H1 (cell line): ENCODE measurements around the gene HES5. TPM values are rescaled to one million over a fixed set of nuclear protein-coding genes. Genes with fewer than 3 reads are reported as not detected.

Source experiments
- CTCF ChIA-PET: fragments of 300-600 bp; sonication (Branson Sonifier 250); formaldehyde crosslinking; loops from one replicate; lab custom pipeline; 2021; ENCODE audit not compliant: partially characterized antibody; lab: Charles Lee
- POLR2A ChIA-PET: fragments of 300-600 bp; sonication (Branson Sonifier 250); formaldehyde crosslinking; loops from one replicate; lab custom pipeline; 2021; ENCODE audit warnings: inconsistent platforms; ENCODE audit not compliant: partially characterized antibody; lab: Charles Lee
- DNase-seq, 2 experiments: peaks; one replicate each; pipeline versions ENCODE4 v3.0.0 to v3.0.0-alpha.2; 2010 to 2022; ENCODE audit warnings: low spot score in 2 of 2, low read depth in 1 of 2, mixed read lengths in 1 of 2
- FAIRE-seq: peaks from 2 replicates; lab custom pipeline; 2011; peaks lifted over from hg19 to GRCh38; lab: Jason Lieb, UNC
- H2AFZ ChIP-seq: 2 replicates; pipeline ENCODE4 v1.8.1; 2012; ENCODE audit warnings: low read length, inconsistent platforms
- H2AK5ac ChIP-seq: 2 replicates; pipeline ENCODE4 v1.6.1; 2013; ENCODE audit warnings: low read depth, low read length
- H2BK120ac ChIP-seq: replicated peaks from 2 replicates; pipeline ENCODE3; 2013; ENCODE audit warnings: low read depth, low read length, inconsistent platforms
- H2BK12ac ChIP-seq: 2 replicates; pipeline ENCODE4 v1.6.1; 2013; ENCODE audit warnings: low read depth, low read length
- H2BK15ac ChIP-seq: 2 replicates; pipeline ENCODE4 v1.6.1; 2013; ENCODE audit warnings: low read length
- H2BK20ac ChIP-seq: 2 replicates; pipeline ENCODE4 v1.6.1; 2013; ENCODE audit warnings: low read length
- H2BK5ac ChIP-seq: 2 replicates; pipeline ENCODE4 v1.6.1; 2013; ENCODE audit warnings: low read depth, low read length
- H3K14ac ChIP-seq: 2 replicates; pipeline ENCODE4 v1.6.1; 2013; ENCODE audit warnings: inconsistent platforms; ENCODE audit not compliant: insufficient read length
- H3K18ac ChIP-seq: 2 replicates; pipeline ENCODE4 v1.6.1; 2013; ENCODE audit warnings: low read length; ENCODE audit errors: extremely low read depth
- H3K23ac ChIP-seq: 2 replicates; pipeline ENCODE4 v1.6.1; 2013; ENCODE audit warnings: inconsistent platforms; ENCODE audit not compliant: insufficient read length
- H3K23me2 ChIP-seq: 2 replicates; pipeline ENCODE4 v1.6.1; 2013; ENCODE audit warnings: low read depth, low read length
- H3K27ac ChIP-seq: 2 replicates; pipeline ENCODE4 v1.6.1; 2011; ENCODE audit warnings: low read depth, low read length, inconsistent platforms
- H3K27me3 ChIP-seq, 4 experiments: replicated peaks in 1 of 4; 1 replicate in 1 of 4; 2 replicates in 3 of 4; pipeline versions ENCODE4 v1.6.1 to v1.8.1; 2011 to 2013; ENCODE audit warnings: low read length in 3 of 4, mild to moderate bottlenecking in 3 of 4, inconsistent platforms in 2 of 4, mixed read lengths in 2 of 4, moderate library complexity in 1 of 4; ENCODE audit not compliant: control insufficient read depth in 3 of 4, insufficient read depth in 3 of 4; ENCODE audit errors: extremely low read depth in 1 of 4
- H3K36me3 ChIP-seq, 4 experiments: 2 replicates each; pipeline versions ENCODE4 v1.6.1 to v1.8.1; 2011 to 2013; ENCODE audit warnings: mild to moderate bottlenecking in 4 of 4, low read length in 3 of 4, moderate library complexity in 2 of 4, control low read depth in 1 of 4, inconsistent platforms in 1 of 4; ENCODE audit not compliant: insufficient read depth in 4 of 4, control insufficient read depth in 2 of 4
- H3K4ac ChIP-seq: replicated peaks from 2 replicates; pipeline ENCODE3; 2013; ENCODE audit warnings: low read length, low read depth, mixed read lengths, inconsistent platforms; ENCODE audit not compliant: insufficient read length
- H3K4me1 ChIP-seq, 4 experiments: replicated peaks in 1 of 4; 1 replicate in 1 of 4; 2 replicates in 3 of 4; pipeline versions ENCODE4 v1.6.1 to v1.8.1; 2011 to 2013; ENCODE audit warnings: low read length in 3 of 4, inconsistent platforms in 2 of 4, mixed read lengths in 1 of 4; ENCODE audit not compliant: insufficient read depth in 4 of 4, control insufficient read depth in 3 of 4
- H3K4me2 ChIP-seq, 2 experiments: 2 replicates each; pipeline versions ENCODE4 v1.6.1 to v1.8.1; 2011 to 2013; ENCODE audit warnings: low read depth in 2 of 2, low read length in 2 of 2, control low read depth in 1 of 2, inconsistent platforms in 1 of 2, mild to moderate bottlenecking in 1 of 2; ENCODE audit not compliant: insufficient read depth in 1 of 2
- H3K4me3 ChIP-seq, 4 experiments: fragments of 200-600, 300-600 bp in 1 of 4; sonication (generic), shearing (Covaris generic), sonication (Bioruptor Twin) in 1 of 4; 2 replicates each; pipeline versions ENCODE4 v1.5.1 to v1.8.1; 2011 to 2016; ENCODE audit warnings: low read length in 4 of 4, low read depth in 3 of 4, control low read depth in 2 of 4, inconsistent platforms in 2 of 4, mild to moderate bottlenecking in 2 of 4, mixed read lengths in 1 of 4, moderate library complexity in 1 of 4; ENCODE audit not compliant: insufficient read depth in 2 of 4; ENCODE audit errors: extremely low read depth in 1 of 4
- H3K56ac ChIP-seq: replicated peaks from 2 replicates; pipeline ENCODE3; 2013; ENCODE audit warnings: low read depth, mild to moderate bottlenecking, mixed read lengths, low read length, inconsistent platforms; ENCODE audit not compliant: insufficient read length
- H3K79me1 ChIP-seq: 2 replicates; pipeline ENCODE4 v1.6.1; 2013; ENCODE audit warnings: low read depth, low read length, control low read depth
- H3K79me2 ChIP-seq, 2 experiments: 2 replicates each; pipeline versions ENCODE4 v1.6.1 to v1.8.1; 2012 to 2013; ENCODE audit warnings: low read length in 2 of 2, mild to moderate bottlenecking in 2 of 2, inconsistent platforms in 1 of 2; ENCODE audit not compliant: insufficient read depth in 2 of 2, control insufficient read depth in 1 of 2
- H3K9ac ChIP-seq, 4 experiments: replicated peaks in 1 of 4; 1 replicate in 1 of 4; 2 replicates in 3 of 4; pipeline versions ENCODE4 v1.6.1 to v1.8.1; 2011 to 2013; ENCODE audit warnings: low read depth in 3 of 4, low read length in 3 of 4, control low read depth in 2 of 4, mild to moderate bottlenecking in 2 of 4, moderate library complexity in 2 of 4, inconsistent platforms in 1 of 4; ENCODE audit errors: extremely low read depth in 1 of 4
- H3K9me3 ChIP-seq, 2 experiments: 2 replicates each; pipeline versions ENCODE4 v1.6.1 to v1.8.1; 2012 to 2013; ENCODE audit warnings: mild to moderate bottlenecking in 2 of 2, moderate library complexity in 2 of 2, control low read depth in 1 of 2, inconsistent platforms in 1 of 2, low read depth in 1 of 2, low read length in 1 of 2, mixed read lengths in 1 of 2; ENCODE audit not compliant: insufficient read depth in 2 of 2
- H4K20me1 ChIP-seq, 2 experiments: replicated peaks in 1 of 2; 2 replicates each; pipeline versions ENCODE3 to v1.8.1; 2011 to 2013; ENCODE audit warnings: inconsistent platforms in 2 of 2, low read length in 2 of 2, mild to moderate bottlenecking in 1 of 2; ENCODE audit not compliant: insufficient read depth in 2 of 2, control insufficient read depth in 1 of 2
- H4K5ac ChIP-seq: 2 replicates; pipeline ENCODE4 v1.6.1; 2013; ENCODE audit warnings: low read length, low read depth, mixed read lengths, inconsistent platforms; ENCODE audit not compliant: insufficient read length
- H4K8ac ChIP-seq: 2 replicates; pipeline ENCODE4 v1.8.0; 2013; ENCODE audit warnings: mild to moderate bottlenecking, moderate library complexity, low read length, inconsistent platforms; ENCODE audit not compliant: insufficient read depth; ENCODE audit errors: extremely low read depth
- H4K91ac ChIP-seq: replicated peaks from 2 replicates; pipeline ENCODE3; 2013; ENCODE audit warnings: low read length, mixed read lengths, inconsistent platforms; ENCODE audit not compliant: insufficient read length
- JUN ChIP-seq: IDR thresholded peaks from 2 replicates; pipeline ENCODE4 v1.6.1; 2011; ENCODE audit warnings: low read depth, mild to moderate bottlenecking, improper control_type of control experiment, low read length
- POLR2AphosphoS5 ChIP-seq: IDR thresholded peaks from 2 replicates; pipeline ENCODE4 v1.6.1; 2011; ENCODE audit warnings: low read depth, low read length
- WGBS, 2 experiments: shearing (Covaris generic) in 1 of 2; methylation state at CpG; one replicate each; pipeline versions ENCODE4 v1.1.6 to v1.1.7; 2013 to 2015; ENCODE audit warnings: low lambda C conversion rate in 2 of 2, mixed read lengths in 2 of 2, inconsistent platforms in 1 of 2, low coverage in 1 of 2, missing lambda C conversion rate in 1 of 2; ENCODE audit not compliant: insufficient replicate concordance in 2 of 2, insufficient coverage in 1 of 2, insufficient read length in 1 of 2; ENCODE audit errors: extremely low coverage in 1 of 2, missing lambda C conversion rate in 1 of 2; 5-methylcytosine and 5-hydroxymethylcytosine counted together
- polyA plus RNA-seq, 7 experiments: library from polyadenylated mRNA; depleted of rRNA in 3 of 7; stranded (reverse) in 5 of 7; unstranded in 2 of 7; fragments of >200 nt in 5 of 7; fragments of 200-250 nt in 2 of 7; gene quantifications; 1 replicate in 5 of 7; 2 replicates in 1 of 7; 4 replicates in 1 of 7; pipeline versions ENCODE4 v1.2.1 to v1.2.3, GENCODE V29; 2011 to 2013; ENCODE audit warnings: missing spikeins in 2 of 7, mixed read lengths in 2 of 7
- total RNA-seq: library from RNA; stranded (reverse); fragmentation: NEBNext Ultra II Directional; extraction: Animal tissue kit (Norgen Biotek cat#: 25700); gene quantifications from 2 replicates; pipeline ENCODE4 v1.2.1, GENCODE V29; 2021

The HES5 gene
- total and polyA plus RNA-seq, 2 of the 8 experiments (the other 6 are each of a cell fraction or from before 2014, with no cell fraction given) = 0.22 TPM; not detected in 1

GRCh38 chr1:2505461-2505994 is 24.5 kb downstream of the HES5 start:
- H3K27ac ChIP-seq = no peak overlapping the region
- H3K36me3 ChIP-seq = peaks cover 5 to 23% (median 11%) of the 10 kb centered on the region in 4 experiments; a peak in 6 of 8 replicates
- no peak overlapping the region for H3K56ac ChIP-seq
- no peak overlapping the region for H4K8ac ChIP-seq
- no peak overlapping the region for H2AK5ac ChIP-seq
- no peak overlapping the region for H3K23ac ChIP-seq
- H2BK20ac ChIP-seq = no peak overlapping the region
- H2BK15ac ChIP-seq = no peak overlapping the region
- H3K14ac ChIP-seq = no peak overlapping the region
- no peaks in the 10 kb centered on the region; a peak in 1 of 7 replicates for H3K4me1 ChIP-seq
- H3K9me3 ChIP-seq = no peaks in the 10 kb centered on the region
- TF ChIP-seq JUN (no peak), POLR2AphosphoS5 (peak; percentile 44; the same call in 1 of the 2 replicates)
- no peak overlapping the region for H4K91ac ChIP-seq
- FAIRE-seq = no peak
- no peak overlapping the region for H3K4me3 ChIP-seq
- POLR2A ChIA-PET = interaction anchor here (1.4 to 2.8 kb wide), 4 partner anchors 13 to 23 kb away, joined by 5 to 11 read pairs (median 6); partner anchors contain the start of gene PANK4
- H3K79me2 ChIP-seq = no peaks in the 10 kb centered on the region
- CTCF ChIA-PET = interaction anchor here (0.8 to 2.0 kb wide), 6 partner anchors 9 to 1011 kb away, joined by 3 to 4 read pairs (median 4); no protein-coding TSS in a partner anchor
- peaks cover 6 to 20% of the 10 kb centered on the region in 2 experiments for H4K20me1 ChIP-seq
- H3K79me1 ChIP-seq = no peaks in the 10 kb centered on the region
- no peaks in the 10 kb centered on the region for H3K23me2 ChIP-seq
- H4K5ac ChIP-seq = no peak overlapping the region
- H3K4me2 ChIP-seq = no peak overlapping the region
- H3K18ac ChIP-seq = no peak overlapping the region
- DNase-seq = no peak
- no peak overlapping the region for H2BK120ac ChIP-seq
- no peak overlapping the region for H2AFZ ChIP-seq
- H3K9ac ChIP-seq = no peak overlapping the region
- H3K27me3 ChIP-seq = no peaks in the 10 kb centered on the region; a peak in 2 of 7 replicates
- no peak overlapping the region for H3K4ac ChIP-seq
- whole genome bisulfite sequencing, 2 experiments = 88% methylated on average over 21 of the region's 21 CpGs; no CpG with 5 or more reads in 1 of the 2 experiments
- H2BK12ac ChIP-seq = no peak overlapping the region
- H2BK5ac ChIP-seq = no peak overlapping the region
